Measurements from ENCODE around the gene COX7A2.

COX7A2 gene

DNA sequence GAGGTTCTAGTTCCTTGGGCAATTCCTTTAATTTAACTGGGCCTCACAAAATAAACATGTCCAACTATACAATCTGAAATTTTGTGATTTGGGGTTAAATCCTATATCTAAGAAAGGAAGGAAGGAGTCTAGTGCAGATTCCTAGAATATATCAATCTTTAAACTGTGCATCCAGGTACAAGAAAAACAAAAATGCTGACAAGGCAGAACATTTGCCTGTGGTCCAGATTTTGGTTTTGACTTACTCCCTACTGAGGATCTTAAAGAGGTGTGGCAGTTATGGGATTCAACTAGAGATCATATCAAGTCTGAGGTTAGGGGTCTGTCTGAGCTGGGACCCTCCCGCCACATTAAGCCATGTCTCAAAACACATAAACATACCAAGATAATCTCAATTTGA, 17.7 kb upstream of the COX7A2 start:
- H3K36me3 ChIP-seq = peaks cover 16 to 71% (median 38%) of the 10 kb centered on the region in 3 donors
- no peak for DNase-seq
- intact Hi-C loops (cut with DNase I; ENCODE audit: low total_unique reads) = loop anchor here (5.0 kb wide), 1 partner anchor 266 kb away; no protein-coding TSS in a partner anchor
- H3K4me1 ChIP-seq = peaks cover 0 to 4% (median 0%) of the 10 kb centered on the region in 4 donors
- H3K9me3 ChIP-seq = no peaks in the 10 kb centered on the region
- H3K4me3 ChIP-seq = no peak overlapping the region
- no peak overlapping the region for H3K27ac ChIP-seq
- no peaks in the 10 kb centered on the region for H3K27me3 ChIP-seq
- no peak for TF ChIP-seq CTCF (IDR thresholded peaks at IDR 0.05)

- intact Hi-C loops (cut with DNase I; ENCODE audit: low total_unique reads) = no loop called here
Measured at GRCh38 chr6:75257343-75258087, 13.9 kb upstream of the COX7A2 start.

GRCh38 chr6:75250552-75250951, 7.0 kb upstream of the COX7A2 start:
- H3K27me3 ChIP-seq = no peaks in the 10 kb centered on the region
- intact Hi-C loops (cut with DNase I; ENCODE audit: low total_unique reads) = no loop called here
- no peaks in the 10 kb centered on the region for H3K4me1 ChIP-seq
- no peak for TF ChIP-seq CTCF (IDR thresholded peaks at IDR 0.05)
- H3K36me3 ChIP-seq = peaks cover 10 to 26% (median 12%) of the 10 kb centered on the region in 3 donors
- no peak overlapping the region for H3K4me3 ChIP-seq
- no peak overlapping the region for H3K27ac ChIP-seq
- H3K9me3 ChIP-seq = no peaks in the 10 kb centered on the region
- DNase-seq = no peak

More at GRCh38 chr6:75257343-75258087, 13.9 kb upstream of the COX7A2 start:
- TF ChIP-seq CTCF (IDR thresholded peaks at IDR 0.05) = no peak
- no peaks in the 10 kb centered on the region for H3K27me3 ChIP-seq
- H3K4me1 ChIP-seq = no peaks in the 10 kb centered on the region
- no peak for DNase-seq
- no peak overlapping the region for H3K27ac ChIP-seq
- no peaks in the 10 kb centered on the region for H3K9me3 ChIP-seq
- H3K4me3 ChIP-seq = no peak overlapping the region
- H3K36me3 ChIP-seq = peaks cover 31 to 64% (median 54%) of the 10 kb centered on the region in 3 donors

DNA sequence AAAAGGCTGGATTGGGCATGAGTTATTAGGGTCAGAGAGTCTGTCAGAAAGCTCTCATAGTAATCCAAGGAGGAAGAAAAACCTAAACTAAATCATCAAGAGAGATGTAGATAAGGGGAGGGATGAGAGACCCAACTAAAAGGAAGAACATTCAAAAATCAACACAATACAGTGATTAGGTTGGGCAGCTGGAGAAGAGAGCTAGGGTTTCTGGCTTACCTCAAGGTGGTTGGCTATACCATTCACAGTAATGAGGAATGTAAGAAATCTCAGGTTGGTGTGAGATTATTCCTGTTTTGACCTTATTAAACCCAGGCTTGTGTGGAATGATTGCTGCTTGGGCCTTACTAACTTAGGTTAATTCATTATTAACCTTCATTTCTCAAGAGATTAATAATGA, 6.2 kb upstream of the COX7A2 start:
- peaks cover 4 to 18% (median 5%) of the 10 kb centered on the region in 3 donors for H3K36me3 ChIP-seq
- no peak for TF ChIP-seq CTCF (IDR thresholded peaks at IDR 0.05)
- no peak for DNase-seq
- no peaks in the 10 kb centered on the region for H3K27me3 ChIP-seq
- H3K27ac ChIP-seq = no peak overlapping the region
- no peaks in the 10 kb centered on the region for H3K9me3 ChIP-seq
- H3K4me1 ChIP-seq = peaks cover 0 to 1% (median 0%) of the 10 kb centered on the region in 4 donors
- intact Hi-C loops (cut with DNase I; ENCODE audit: low total_unique reads) = no loop called here
- no peak overlapping the region for H3K4me3 ChIP-seq

GRCh38 chr6:75246386-75246785, 2.8 kb upstream of the COX7A2 start:
- Histone ChIP-seq H3K27ac (no peak overlapping the region), H3K36me3 (no peaks in the 10 kb centered on the region), H3K9me3 (no peaks in the 10 kb centered on the region), H3K27me3 (no peaks in the 10 kb centered on the region), H3K4me3 (no peak overlapping the region), H3K4me1 (peaks cover 0 to 23% (median 6%) of the 10 kb centered on the region in 4 donors)
- no peak for TF ChIP-seq CTCF (IDR thresholded peaks at IDR 0.05)
- DNase-seq = no peak
- intact Hi-C loops (cut with DNase I; ENCODE audit: low total_unique reads) = no loop called here
